PC-9 (cell line): ENCODE results near the gene THY1. TPM values are rescaled to one million over a fixed set of nuclear protein-coding genes. Genes with fewer than 3 reads are reported as not detected.

Source experiments
- BruUV-seq: library from RNA; stranded (reverse); fragments of 400-500 nt; replicated peaks from 2 replicates; lab custom pipeline; 2021; lab: Mats Ljungman, UMichigan
- CTCF ChIA-PET: fragments of 300-600 bp; sonication (Branson Sonifier 250); formaldehyde crosslinking; loops from one replicate; lab custom pipeline; 2022; ENCODE audit warnings: antibody characterized with exemption; lab: Charles Lee
- POLR2A ChIA-PET: fragments of 300-600 bp; sonication (Branson Sonifier 250); formaldehyde crosslinking; loops from one replicate; lab custom pipeline; 2022; ENCODE audit warnings: antibody characterized with exemption; ENCODE audit not compliant: unreplicated experiment; lab: Charles Lee
- DNase-seq, 2 experiments: peaks; one replicate each; pipeline versions ENCODE4 v3.0.0 to v3.0.0-alpha.2; 2015 to 2022; ENCODE audit warnings: mixed read lengths in 1 of 2
- H2AFZ ChIP-seq: fragments of 200-600 bp; sonication (generic); 2 replicates; pipeline ENCODE4 v1.8.1; 2017; ENCODE audit warnings: antibody characterized with exemption
- H3F3A ChIP-seq: fragments of 200-600 bp; sonication (generic); 2 replicates; pipeline ENCODE4 v1.8.1; 2017; ENCODE audit warnings: antibody characterized with exemption, mild to moderate bottlenecking, low read depth; ENCODE audit not compliant: insufficient read depth
- H3K27ac ChIP-seq: fragments of 200-600 bp; sonication (generic); 2 replicates; pipeline ENCODE4 v1.6.1; 2016; ENCODE audit warnings: mixed run types
- H3K27me3 ChIP-seq: fragments of 200-600 bp; sonication (generic); 2 replicates; pipeline ENCODE4 v1.6.1; 2016; ENCODE audit warnings: low read depth, mixed run types; ENCODE audit not compliant: insufficient read depth
- H3K36me3 ChIP-seq: fragments of 200-600 bp; sonication (generic); 2 replicates; pipeline ENCODE4 v1.6.1; 2016; ENCODE audit warnings: low read depth, mixed run types
- H3K4me1 ChIP-seq: fragments of 200-600 bp; sonication (generic); replicated peaks from 2 replicates; pipeline ENCODE4 v1.6.1; 2016; ENCODE audit warnings: mixed run types; ENCODE audit not compliant: insufficient read depth
- H3K4me2 ChIP-seq: fragments of 200-600 bp; sonication (generic); 2 replicates; pipeline ENCODE4 v1.6.1; 2017; ENCODE audit warnings: mixed run types
- H3K4me3 ChIP-seq: fragments of 200-600 bp; sonication (generic); 2 replicates; pipeline ENCODE4 v1.6.1; 2016; ENCODE audit warnings: mixed run types
- H3K79me2 ChIP-seq: fragments of 200-600 bp; sonication (generic); 2 replicates; pipeline ENCODE4 v1.6.1; 2017; ENCODE audit warnings: low read depth, mixed run types
- H3K9me2 ChIP-seq: fragments of 200-600 bp; sonication (generic); 2 replicates; pipeline ENCODE4 v1.8.1; 2017; ENCODE audit warnings: mild to moderate bottlenecking; ENCODE audit not compliant: insufficient read depth
- H3K9me3 ChIP-seq: fragments of 200-600 bp; sonication (generic); 2 replicates; pipeline ENCODE4 v1.8.1; 2016; ENCODE audit warnings: low read depth; ENCODE audit not compliant: insufficient read depth
- H4K20me1 ChIP-seq: fragments of 200-600 bp; sonication (generic); 2 replicates; pipeline ENCODE4 v1.8.1; 2017; ENCODE audit not compliant: insufficient read depth
- CTCF ChIP-seq: fragments of 200-600 bp; sonication (generic); conservative IDR thresholded peaks from 2 replicates; pipeline ENCODE4 v1.6.1; 2017; ENCODE audit warnings: mixed run types, antibody characterized with exemption, mild to moderate bottlenecking, moderate library complexity
- EZH2 ChIP-seq: fragments of 200-600 bp; sonication (generic); IDR thresholded peaks from 2 replicates; pipeline ENCODE4 v1.8.0; 2017; ENCODE audit warnings: antibody characterized with exemption, low read depth
- intact Hi-C: fragments of 100-400 bp; cut with micrococcal nuclease; formaldehyde crosslinking; loops from one replicate; pipeline ENCODE4 v1.10.0; 2022; ENCODE audit not compliant: unreplicated experiment
- total RNA-seq: library from RNA; stranded (reverse); gene quantifications from 2 replicates; pipeline ENCODE4 v1.2.3, GENCODE V29; 2021

Gene THY1
- total RNA-seq, 1 experiment from 2014 or later = not detected

GRCh38 chr11:119396835-119397234 is 26.1 kb downstream of the THY1 start:
- Histone ChIP-seq H3K9me2 (no peaks in the 10 kb centered on the region), H3F3A (no peaks in the 10 kb centered on the region), H3K4me3 (no peak overlapping the region), H3K36me3 (no peaks in the 10 kb centered on the region), H2AFZ (no peak overlapping the region), H3K27ac (no peak overlapping the region), H3K9me3 (peaks cover 13% of the 10 kb centered on the region), H4K20me1 (no peaks in the 10 kb centered on the region), H3K4me2 (no peak overlapping the region), H3K79me2 (no peaks in the 10 kb centered on the region), H3K27me3 (no peaks in the 10 kb centered on the region), H3K4me1 (no peaks in the 10 kb centered on the region)
- CTCF ChIA-PET = interaction anchor here (0.6 to 0.7 kb wide), 2 partner anchors 9 to 16 kb away, joined by 5 to 8 read pairs; no protein-coding TSS in a partner anchor
- TF ChIP-seq CTCF = no peak
- TF ChIP-seq EZH2 = no peak
- intact Hi-C loops = no loop called here
- POLR2A ChIA-PET = no interaction called here
- no peak for DNase-seq
- BruUV-seq = no TSS peak

- H3K27ac ChIP-seq = no peak overlapping the region
- intact Hi-C loops = no loop called here
- no peak for DNase-seq
- no peak overlapping the region for H3K4me3 ChIP-seq
- H3K79me2 ChIP-seq = no peaks in the 10 kb centered on the region
- BruUV-seq = no TSS peak
- H3K9me3 ChIP-seq = no peaks in the 10 kb centered on the region
- no peaks in the 10 kb centered on the region for H3K36me3 ChIP-seq
- POLR2A ChIA-PET = no interaction called here
- no peaks in the 10 kb centered on the region for H3K27me3 ChIP-seq
- H4K20me1 ChIP-seq = no peaks in the 10 kb centered on the region
- H3K4me1 ChIP-seq = no peaks in the 10 kb centered on the region
- TF ChIP-seq EZH2 (no peak), CTCF (no peak)
- no peaks in the 10 kb centered on the region for H3K9me2 ChIP-seq
- H3K4me2 ChIP-seq = no peak overlapping the region
- H2AFZ ChIP-seq = no peak overlapping the region
- H3F3A ChIP-seq = peaks cover 4% of the 10 kb centered on the region; the same call in 1 of the 2 replicates
- CTCF ChIA-PET = no interaction called here
Observed at GRCh38 chr11:119391275-119391674, 31.7 kb downstream of the THY1 start.

- Histone ChIP-seq H4K20me1 (no peaks in the 10 kb centered on the region), H3K4me3 (no peak overlapping the region), H3K27ac (no peak overlapping the region), H3F3A (peaks cover 7% of the 10 kb centered on the region), H3K4me2 (no peak overlapping the region), H3K27me3 (no peaks in the 10 kb centered on the region), H2AFZ (no peak overlapping the region), H3K9me2 (no peaks in the 10 kb centered on the region), H3K79me2 (no peaks in the 10 kb centered on the region), H3K36me3 (no peaks in the 10 kb centered on the region), H3K9me3 (no peaks in the 10 kb centered on the region), H3K4me1 (no peaks in the 10 kb centered on the region)
- TF ChIP-seq EZH2 = no peak
- TF ChIP-seq CTCF = peak; percentile 46
- no peak for DNase-seq
- ChIA-PET POLR2A (no interaction called here), CTCF (no interaction called here)
- no TSS peak for BruUV-seq
- intact Hi-C loops = no loop called here
Observed at GRCh38 chr11:119389611-119390254, 33.2 kb downstream of the THY1 start.
